GM13977 (cell line): ENCODE measurements around the gene CREB5.

Experiments
- DNase-seq: peaks from one replicate; pipeline ENCODE4 v3.0.0; 2012; ENCODE audit warnings: low spot score
- in situ Hi-C: fragments of 300-500 bp; cut with MboI; formaldehyde crosslinking; loops from one replicate; pipeline ENCODE4 v1.12.0; 2022; ENCODE audit warnings: low sequenced_read_pairs, low pct_unique_long_range_greater_than_20kb, mixed read lengths, inconsistent platforms; ENCODE audit not compliant: unreplicated experiment
- TF ChIP-seq, protein P1 (sequence below): IDR thresholded peaks from 2 replicates; pipeline ENCODE4 v1.5.1; 2012; ENCODE audit warnings: mild to moderate bottlenecking, control low read depth; ENCODE audit not compliant: insufficient read depth; ENCODE audit errors: extremely low read depth, missing control alignments

CREB5 gene

DNA sequence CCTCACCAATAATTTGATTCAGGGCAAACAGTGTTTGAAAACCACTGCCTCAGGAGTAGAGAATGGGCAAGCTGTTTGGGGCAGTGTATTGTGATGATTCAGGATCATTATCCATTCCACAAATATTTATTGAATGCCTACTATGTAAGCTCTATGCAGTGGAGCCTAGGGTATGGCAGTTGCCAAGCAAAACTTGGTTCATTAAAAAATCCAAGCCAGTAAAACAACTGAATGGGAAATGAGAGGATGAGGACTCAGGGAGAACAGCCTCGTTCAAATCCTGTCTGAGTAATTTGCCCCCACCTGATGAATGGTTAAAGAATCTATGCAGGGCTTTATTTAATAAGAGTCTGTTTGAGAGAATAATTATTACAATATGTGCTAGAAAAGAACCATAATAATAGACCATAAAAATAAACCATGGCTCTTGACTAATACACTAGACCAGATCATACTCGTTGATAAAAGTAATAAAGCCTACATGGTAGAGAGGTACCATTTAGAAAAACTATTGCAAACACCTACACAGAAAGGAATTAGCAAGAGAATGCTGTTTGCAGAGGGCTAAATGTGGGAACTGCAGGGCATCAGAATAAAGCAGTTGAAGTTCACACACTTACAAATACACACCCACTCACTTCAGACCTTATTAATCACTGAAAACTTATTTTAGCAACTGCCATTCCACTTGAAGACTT, 71.7 kb downstream of the CREB5 start:
- in situ Hi-C loops = no loop called here
- no peak for DNase-seq
- TF ChIP-seq, protein P1, sequence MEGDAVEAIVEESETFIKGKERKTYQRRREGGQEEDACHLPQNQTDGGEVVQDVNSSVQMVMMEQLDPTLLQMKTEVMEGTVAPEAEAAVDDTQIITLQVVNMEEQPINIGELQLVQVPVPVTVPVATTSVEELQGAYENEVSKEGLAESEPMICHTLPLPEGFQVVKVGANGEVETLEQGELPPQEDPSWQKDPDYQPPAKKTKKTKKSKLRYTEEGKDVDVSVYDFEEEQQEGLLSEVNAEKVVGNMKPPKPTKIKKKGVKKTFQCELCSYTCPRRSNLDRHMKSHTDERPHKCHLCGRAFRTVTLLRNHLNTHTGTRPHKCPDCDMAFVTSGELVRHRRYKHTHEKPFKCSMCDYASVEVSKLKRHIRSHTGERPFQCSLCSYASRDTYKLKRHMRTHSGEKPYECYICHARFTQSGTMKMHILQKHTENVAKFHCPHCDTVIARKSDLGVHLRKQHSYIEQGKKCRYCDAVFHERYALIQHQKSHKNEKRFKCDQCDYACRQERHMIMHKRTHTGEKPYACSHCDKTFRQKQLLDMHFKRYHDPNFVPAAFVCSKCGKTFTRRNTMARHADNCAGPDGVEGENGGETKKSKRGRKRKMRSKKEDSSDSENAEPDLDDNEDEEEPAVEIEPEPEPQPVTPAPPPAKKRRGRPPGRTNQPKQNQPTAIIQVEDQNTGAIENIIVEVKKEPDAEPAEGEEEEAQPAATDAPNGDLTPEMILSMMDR = no peak

DNA sequence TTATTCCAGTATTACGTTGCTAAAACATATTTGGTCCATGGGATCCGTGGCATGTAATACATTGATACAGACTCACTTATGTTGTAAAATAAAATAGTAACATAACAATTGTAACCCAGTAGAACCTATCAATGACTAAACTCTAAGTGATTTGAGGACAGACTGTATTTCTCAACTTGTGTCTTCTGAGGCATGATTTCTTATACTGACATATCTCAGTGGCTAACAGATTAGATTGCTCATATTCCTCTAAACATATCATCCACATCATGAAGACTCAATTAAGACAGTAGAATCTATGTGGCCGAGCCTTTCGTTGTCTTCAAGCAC, 72.3 kb downstream of the CREB5 start:
- in situ Hi-C loops = no loop called here
- no peak for DNase-seq
- TF ChIP-seq, protein P1 = no peak

DNA sequence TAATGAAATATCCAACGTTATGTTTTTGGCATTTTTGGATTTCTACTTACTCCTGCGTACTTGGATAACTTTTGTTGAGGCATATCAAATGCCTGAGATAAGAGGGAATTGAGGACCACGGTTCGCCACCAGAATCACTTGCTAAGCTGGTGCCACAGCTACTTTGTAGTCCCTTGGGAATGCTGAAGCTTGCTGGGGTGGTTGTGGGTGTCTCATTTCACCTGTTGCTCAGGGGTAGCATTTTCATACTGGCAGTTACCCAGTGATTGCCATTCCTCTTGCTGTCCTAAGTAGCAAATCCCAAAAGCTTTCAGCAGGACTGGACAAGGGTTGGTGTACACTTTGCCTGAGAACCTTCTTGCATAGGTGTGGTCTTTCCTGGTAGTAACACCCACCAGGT, 75.2 kb downstream of the CREB5 start:
- in situ Hi-C loops = no loop called here
- no peak for DNase-seq
- TF ChIP-seq, protein P1 = no peak

DNA sequence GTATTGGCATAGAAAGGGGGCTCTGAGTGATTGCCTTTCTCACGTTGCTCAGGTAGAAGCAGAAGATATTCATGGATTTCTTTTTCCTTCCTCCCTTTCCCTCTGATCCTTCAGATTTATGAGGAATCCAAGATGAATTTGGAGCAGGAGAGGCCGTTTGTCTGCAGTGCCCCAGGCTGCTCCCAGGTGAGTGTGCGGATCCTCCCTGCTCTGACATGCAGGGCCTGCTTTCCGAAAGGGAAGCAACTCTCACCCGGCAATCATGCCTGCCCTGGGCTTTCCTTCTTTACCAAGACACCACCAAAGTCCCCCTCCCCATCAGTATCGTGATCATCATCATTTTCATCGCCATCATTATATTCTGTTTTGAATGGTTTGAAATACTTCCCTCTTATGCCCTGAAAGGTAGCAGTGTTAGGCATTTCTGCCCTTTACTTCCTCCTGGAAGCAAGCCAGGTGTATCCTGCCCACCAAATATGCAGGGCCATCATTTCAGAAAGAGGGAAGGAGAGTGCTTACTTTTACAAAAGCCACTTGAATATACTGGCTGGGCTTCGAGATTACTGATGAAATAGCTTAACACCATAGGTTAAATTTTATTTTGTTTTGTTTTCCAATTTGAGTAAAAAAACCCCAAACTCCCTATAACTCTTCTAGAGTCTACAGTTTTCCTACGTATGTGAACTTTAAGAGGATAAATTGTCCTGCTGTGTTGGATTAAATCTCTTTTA, 75.9 kb downstream of the CREB5 start:
- TF ChIP-seq, protein P1 = no peak
- no peak for DNase-seq
- in situ Hi-C loops = no loop called here

DNA sequence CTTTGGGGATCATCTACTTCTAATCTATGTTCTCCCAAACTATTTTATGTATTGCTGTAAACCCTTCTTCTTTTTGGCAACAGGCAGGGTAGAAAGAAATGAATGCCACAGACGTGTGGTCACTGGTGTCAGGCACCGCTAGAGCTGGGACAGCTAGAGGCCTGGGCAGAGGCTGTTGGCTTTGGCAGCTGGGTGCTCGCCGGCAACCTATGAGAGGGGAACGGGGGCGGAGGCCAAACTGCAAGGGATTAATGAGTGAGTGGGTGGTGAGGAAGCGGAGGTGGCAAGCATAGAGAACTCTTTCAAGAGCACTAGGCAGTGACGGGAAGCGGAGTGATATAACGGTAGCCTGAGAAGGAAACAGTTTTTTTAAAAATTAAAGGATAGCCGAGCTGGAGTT, 78.5 kb downstream of the CREB5 start:
- TF ChIP-seq, protein P1 = no peak

DNA sequence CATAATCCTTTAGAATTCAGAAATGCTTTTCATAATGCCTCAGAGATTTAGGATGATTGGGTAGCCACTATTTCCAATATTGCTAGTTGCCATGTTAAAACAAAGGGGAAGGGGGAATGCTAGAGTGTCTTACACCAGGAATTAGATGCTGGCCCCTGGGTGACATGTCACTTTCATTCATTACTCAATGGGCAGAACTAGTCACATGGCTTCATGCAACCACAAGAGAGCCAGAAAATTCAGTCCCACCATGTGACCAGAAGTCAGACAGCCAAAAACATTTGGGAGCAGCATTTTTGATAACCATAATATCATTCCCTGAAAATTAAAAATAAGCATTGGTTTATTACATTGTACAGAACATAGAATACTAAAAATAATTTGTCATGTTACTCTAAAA, 81.2 kb downstream of the CREB5 start:
- TF ChIP-seq, protein P1 = no peak
- in situ Hi-C loops = no loop called here
- DNase-seq = no peak

More for the DNA sequence above, 78.5 kb downstream of the CREB5 start:
- DNase-seq = no peak
- in situ Hi-C loops = no loop called here

DNA sequence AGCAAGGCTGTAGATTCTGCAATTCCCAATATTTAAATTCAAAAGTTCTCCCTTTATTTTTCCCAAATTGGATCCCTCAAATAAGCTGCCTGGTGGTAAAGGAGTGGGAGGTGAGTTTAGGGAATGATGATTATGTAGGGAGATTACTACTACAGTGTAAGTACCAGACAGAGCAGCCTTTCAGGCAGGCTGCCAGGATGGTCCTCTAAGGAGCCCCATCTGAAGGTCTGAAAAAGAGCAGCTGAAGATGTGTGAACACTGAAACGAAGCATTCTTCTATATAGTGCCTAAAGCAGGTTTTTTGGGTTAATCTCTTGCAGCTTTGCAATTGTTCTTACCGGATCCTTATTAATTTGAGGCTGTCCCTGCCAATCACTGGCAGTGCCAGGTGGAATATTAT, 84.7 kb downstream of the CREB5 start:
- DNase-seq = no peak
- in situ Hi-C loops = no loop called here
- TF ChIP-seq, protein P1 = no peak
